EL (cell line): ENCODE results near the gene MFRP.
A peak's percentile ranks its signal among the peaks of the same experiment; 100 is the strongest.

Experiments
- DNase-seq: peaks from one replicate; pipeline ENCODE4 v3.0.0-alpha.2; 2016

MFRP gene

GRCh38 chr11:119336744-119337469 is 9.6 kb downstream of the MFRP start:
- DNase-seq, result no peak

GRCh38 chr11:119335655-119336543 is 10.6 kb downstream of the MFRP start:
- DNase-seq, result no peak

GRCh38 chr11:119335091-119335654 is 11.3 kb downstream of the MFRP start:
- DNase-seq, result no peak

- peak; percentile 99 for DNase-seq
These were observed 12.2 kb downstream of the MFRP start, which contains the start of gene RNF26 for GRCh38 chr11:119334174-119334930. Gene RNF26 (plus strand): TSS chr11:119334527. CDS start chr11:119335123, 596 bp downstream.

DNA sequence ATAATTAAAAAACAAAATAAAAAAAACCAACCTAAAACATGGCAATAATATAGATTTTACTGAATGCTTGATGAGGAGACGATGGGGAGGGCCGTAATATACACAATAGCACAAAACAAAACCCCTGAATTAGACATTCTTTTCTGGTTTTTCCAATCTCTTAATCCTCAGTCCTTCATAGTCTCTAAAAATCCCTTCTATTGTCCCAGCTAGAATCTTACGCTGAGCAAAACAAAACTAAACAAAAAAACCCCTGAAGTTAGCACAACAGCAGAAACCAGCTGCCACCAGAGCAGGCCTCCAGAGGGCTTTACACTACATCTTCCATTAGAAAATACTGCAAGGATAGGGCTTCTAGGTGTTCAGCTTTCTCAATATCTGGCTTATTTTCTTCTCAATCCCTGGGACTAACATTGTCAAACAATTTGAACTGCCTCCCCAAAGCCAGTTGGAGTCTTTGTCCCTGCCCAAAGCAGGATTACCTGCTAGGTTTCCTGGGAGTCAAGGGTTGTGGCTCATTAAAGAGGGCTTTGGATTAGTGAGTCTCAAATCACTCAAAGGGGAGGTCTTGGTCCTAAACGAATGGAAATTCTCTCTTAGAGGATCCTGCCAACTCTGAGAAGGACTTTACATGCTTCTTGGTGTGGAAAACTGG is 14.3 kb downstream of the MFRP start:
- no peak for DNase-seq

GRCh38 chr11:119330237-119330636 is 16.3 kb downstream of the MFRP start:
- DNase-seq, result no peak

- no peak for DNase-seq
These were observed 17.2 kb downstream of the MFRP start for GRCh38 chr11:119329320-119329719.

DNA sequence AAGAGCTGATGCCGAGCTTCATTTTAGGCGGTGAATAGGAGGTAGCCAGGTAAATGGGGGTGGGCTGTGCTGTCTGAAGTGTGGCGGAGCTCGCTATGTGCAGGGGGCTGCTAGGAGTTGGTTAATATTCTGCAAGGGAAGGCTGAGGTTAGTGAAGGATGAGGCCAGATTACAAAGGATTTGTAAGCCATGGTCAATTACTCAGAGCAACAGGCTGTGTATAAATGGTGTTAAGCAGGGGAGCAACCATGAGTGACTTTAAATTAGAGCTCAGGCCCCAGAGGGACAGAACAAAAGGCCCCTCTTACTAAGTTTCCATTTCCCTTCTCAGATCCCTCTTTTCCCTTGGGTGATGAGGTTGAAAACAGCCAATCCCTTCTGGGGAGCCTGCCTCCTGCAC is 22.3 kb downstream of the MFRP start:
- no peak for DNase-seq

DNA sequence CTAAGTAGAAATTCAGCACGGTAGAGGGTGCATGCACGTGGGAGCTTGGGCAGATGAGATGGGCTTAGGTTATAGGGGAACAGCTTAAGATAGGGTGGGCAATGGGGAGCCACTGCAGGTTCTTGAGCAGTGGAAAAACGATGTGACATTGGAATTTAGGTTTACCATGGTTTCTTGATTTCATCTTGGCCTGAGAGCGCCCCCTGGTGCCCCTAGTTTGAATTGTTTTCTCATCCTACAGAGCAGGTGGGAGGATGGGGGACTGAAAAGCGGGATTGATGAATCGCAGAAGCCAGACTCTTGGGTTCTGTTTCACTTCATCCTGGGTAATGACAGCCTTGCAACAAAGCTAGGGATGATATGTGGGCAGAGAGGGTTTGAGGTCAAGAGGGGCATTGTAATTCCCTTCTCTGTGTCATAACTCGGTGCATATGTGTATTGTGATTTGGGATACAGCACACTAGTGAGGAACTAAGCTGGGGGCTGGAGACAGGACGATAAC is 22.9 kb downstream of the MFRP start:
- peak; percentile 69 for DNase-seq

GRCh38 chr11:119322921-119323531 is 23.5 kb downstream of the MFRP start:
- no peak for DNase-seq

GRCh38 chr11:119322360-119322739 is 24.2 kb downstream of the MFRP start:
- no peak for DNase-seq

GRCh38 chr11:119320776-119321524 is 25.6 kb downstream of the MFRP start:
- DNase-seq, result peak; percentile 75

DNA sequence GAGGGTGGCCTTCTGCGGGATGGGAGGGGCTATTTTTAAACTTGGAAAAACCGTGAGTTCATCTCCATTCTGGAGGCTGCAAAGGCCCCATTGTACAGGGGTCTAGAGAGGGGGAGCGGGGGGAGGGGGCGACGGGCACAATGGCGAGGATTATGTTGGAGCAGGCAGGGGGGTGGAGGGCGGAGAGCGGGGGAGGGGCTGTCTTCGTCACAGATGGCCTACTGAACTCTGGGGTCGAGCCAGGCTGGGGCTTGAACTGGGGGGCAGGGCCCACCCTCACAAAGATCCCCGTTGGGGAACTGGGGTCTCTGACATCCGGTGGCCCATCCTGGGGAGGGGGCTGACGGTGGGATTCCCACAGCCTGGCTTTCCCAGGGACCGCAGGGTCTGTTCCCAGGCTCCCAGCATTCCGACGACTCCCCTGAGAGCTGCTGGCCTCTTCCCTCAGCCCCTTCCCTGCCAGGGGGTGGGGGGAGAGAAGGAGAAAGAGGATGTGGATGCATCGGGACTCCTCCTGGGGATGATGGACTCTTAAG is 26.2 kb downstream of the MFRP start:
- DNase-seq, result no peak

DNA sequence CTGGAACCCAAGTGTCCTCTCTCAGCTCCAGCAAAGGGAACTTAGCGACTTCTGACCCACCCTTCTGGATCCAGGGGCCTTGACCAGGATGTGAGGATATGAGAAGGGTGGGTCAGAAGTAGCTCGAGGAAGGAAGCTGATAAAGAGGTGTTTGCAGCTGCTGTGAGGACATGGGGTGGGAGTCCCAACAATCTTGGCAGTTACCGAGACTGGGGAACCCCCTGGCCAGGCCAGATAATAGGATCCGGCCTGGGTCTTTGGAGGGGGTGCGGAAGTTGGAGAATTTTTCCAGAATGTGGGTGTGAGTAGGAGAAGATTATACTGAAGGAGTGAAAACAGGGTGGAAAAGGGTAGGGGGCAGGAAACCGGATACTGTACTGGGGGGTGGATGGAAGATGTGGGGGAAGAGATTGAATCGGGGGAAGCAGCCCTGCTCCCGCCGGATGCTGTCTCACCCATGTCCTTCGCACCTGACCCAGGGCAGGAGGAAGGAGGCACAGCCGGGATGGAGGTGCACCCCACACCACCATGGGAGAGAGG is 26.7 kb downstream of the MFRP start:
- DNase-seq, result peak; percentile 0

- no peak for DNase-seq
These were observed 27.3 kb downstream of the MFRP start for GRCh38 chr11:119319136-119319699.

GRCh38 chr11:119318240-119319135 is 28.0 kb downstream of the MFRP start:
- DNase-seq, result peak; percentile 61

- DNase-seq, result no peak
These were observed 28.8 kb downstream of the MFRP start for GRCh38 chr11:119317592-119318239.
